Upper lobe of right lung (tissue), 1 donor: ENCODE measurements around the gene CD101. TPM values are rescaled to one million over a fixed set of nuclear protein-coding genes. Genes with fewer than 3 reads are reported as not detected.

Experiments used
- ATAC-seq: fragments of 200-7000 bp; cut with Tn5 transposase; one replicate; pipeline ENCODE4 v1.9.1; 2020; ENCODE audit warnings: mild to moderate bottlenecking, moderate library complexity
- DNase-seq: peaks from one replicate; pipeline ENCODE4 v3.0.0-alpha.2; 2020
- H3K27ac ChIP-seq: fragments of 200-600 bp; one replicate; pipeline ENCODE4 v1.8.0; 2022
- H3K27me3 ChIP-seq: fragments of 200-600 bp; one replicate; pipeline ENCODE4 v1.8.0; 2022; ENCODE audit warnings: mild to moderate bottlenecking
- H3K36me3 ChIP-seq: fragments of 200-600 bp; one replicate; pipeline ENCODE4 v1.8.0; 2022
- H3K4me1 ChIP-seq: fragments of 200-600 bp; one replicate; pipeline ENCODE4 v1.8.0; 2022
- H3K4me3 ChIP-seq: fragments of 200-600 bp; one replicate; pipeline ENCODE4 v1.8.0; 2022; ENCODE audit warnings: mild to moderate bottlenecking
- H3K9me3 ChIP-seq: fragments of 200-600 bp; one replicate; pipeline ENCODE4 v1.8.0; 2022
- intact Hi-C: fragments of 100-400 bp; cut with DNase I; formaldehyde crosslinking; loops from one replicate; pipeline ENCODE4 v1.11.0; 2022
- total RNA-seq: library from RNA; stranded (reverse); fragmentation: NEBNext Ultra II Directional; extraction: Animal tissue kit (Norgen Biotek cat#: 25700); gene quantifications from one replicate; pipeline ENCODE4 v1.2.1, GENCODE V29; 2021
- TF ChIP-seq, protein P1 (sequence below): fragments of 200-600 bp; IDR thresholded peaks from one replicate; pipeline ENCODE4 v1.8.0; 2022; ENCODE audit warnings: antibody characterized with exemption
- donor health status: DM: no; HTN: yes; CAD: no; lungs with severe emphysema.

Gene CD101
- total RNA-seq, 1 donor from 2014 or later = 37.4 TPM

DNA sequence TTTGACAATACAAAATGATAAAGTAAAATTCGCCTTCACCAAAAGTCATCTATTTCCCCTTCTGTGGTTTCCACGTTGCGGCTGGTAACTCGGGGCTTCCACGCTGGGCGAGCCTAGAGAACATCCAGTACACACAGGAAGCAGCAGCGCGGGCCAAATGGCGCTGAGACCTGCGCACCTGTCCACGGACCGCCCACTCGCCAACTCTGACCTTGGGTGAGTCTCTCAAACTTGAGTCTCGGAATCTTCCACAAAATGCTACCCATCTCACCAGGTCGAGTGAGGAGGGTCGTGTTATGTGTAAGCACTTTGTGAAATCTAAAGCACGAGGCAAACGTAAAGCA is 57.7 kb downstream of the CD101 start:
- H3K4me1 ChIP-seq = peaks cover 4% of the 10 kb centered on the region
- DNase-seq = peak; percentile 75
- no peaks in the 10 kb centered on the region for H3K27me3 ChIP-seq
- H3K27ac ChIP-seq = peak overlapping the region; percentile 75
- no peaks in the 10 kb centered on the region for H3K9me3 ChIP-seq
- intact Hi-C loops = loop anchor here (10.0 kb wide), 1 partner anchor 335 kb away; no protein-coding TSS in a partner anchor
- peak; percentile 16 for ATAC-seq
- TF ChIP-seq, protein P1, sequence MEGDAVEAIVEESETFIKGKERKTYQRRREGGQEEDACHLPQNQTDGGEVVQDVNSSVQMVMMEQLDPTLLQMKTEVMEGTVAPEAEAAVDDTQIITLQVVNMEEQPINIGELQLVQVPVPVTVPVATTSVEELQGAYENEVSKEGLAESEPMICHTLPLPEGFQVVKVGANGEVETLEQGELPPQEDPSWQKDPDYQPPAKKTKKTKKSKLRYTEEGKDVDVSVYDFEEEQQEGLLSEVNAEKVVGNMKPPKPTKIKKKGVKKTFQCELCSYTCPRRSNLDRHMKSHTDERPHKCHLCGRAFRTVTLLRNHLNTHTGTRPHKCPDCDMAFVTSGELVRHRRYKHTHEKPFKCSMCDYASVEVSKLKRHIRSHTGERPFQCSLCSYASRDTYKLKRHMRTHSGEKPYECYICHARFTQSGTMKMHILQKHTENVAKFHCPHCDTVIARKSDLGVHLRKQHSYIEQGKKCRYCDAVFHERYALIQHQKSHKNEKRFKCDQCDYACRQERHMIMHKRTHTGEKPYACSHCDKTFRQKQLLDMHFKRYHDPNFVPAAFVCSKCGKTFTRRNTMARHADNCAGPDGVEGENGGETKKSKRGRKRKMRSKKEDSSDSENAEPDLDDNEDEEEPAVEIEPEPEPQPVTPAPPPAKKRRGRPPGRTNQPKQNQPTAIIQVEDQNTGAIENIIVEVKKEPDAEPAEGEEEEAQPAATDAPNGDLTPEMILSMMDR = no peak
- H3K4me3 ChIP-seq = peak overlapping the region; percentile 84
- no peaks in the 10 kb centered on the region for H3K36me3 ChIP-seq

DNA sequence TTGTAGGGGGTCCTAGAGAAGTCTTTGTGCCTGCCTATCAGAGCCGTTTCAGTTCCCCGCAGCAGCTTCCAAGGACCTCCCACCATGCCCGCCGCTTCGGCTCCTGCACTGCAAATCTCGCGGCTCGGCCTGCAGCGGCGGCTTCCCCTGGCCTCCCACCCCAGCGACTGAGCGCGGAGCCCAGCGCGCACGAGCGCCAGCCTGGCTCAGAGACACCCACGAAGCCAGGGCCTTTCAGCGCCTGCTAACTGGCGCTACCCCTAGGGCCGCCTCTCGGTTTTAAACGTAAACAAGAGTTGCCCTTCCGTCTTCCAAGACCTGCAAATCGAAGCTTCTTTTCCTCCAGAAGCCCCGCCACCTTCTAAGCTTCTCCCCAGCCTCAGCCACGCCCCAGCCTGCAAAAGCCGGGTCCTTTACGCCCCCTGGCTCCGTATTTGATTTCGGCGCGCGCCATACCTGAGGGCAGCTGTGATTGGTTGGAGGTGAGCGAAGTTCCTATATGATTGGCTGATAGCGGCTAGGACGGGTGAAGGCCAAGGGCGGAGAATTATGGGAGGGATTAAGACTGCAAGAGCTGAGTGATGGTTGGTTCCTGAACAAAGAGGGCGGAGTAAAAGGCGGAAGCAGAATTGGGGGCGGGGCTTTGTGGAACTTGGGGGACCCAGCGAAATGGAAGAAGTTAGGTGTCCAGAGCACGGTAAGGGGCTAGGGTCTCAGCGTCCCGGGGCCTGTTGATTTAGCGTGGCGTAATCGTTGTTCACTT is 58.3 kb downstream of the CD101 start, which contains the start of gene TTF2:
Gene TTF2 (plus strand): TSS at position 649 of the 763 bp plus-strand sequence. CDS start 21 bp downstream, at position 670.
- TF ChIP-seq, protein P1 = peak; percentile 19
- H3K27me3 ChIP-seq = no peaks in the 10 kb centered on the region
- intact Hi-C loops = loop anchor here (10.0 kb wide), 1 partner anchor 335 kb away; no protein-coding TSS in a partner anchor
- H3K4me3 ChIP-seq = peak within 1 kb of the TSS; percentile 84
- H3K36me3 ChIP-seq = no peaks in the 10 kb centered on the region
- H3K4me1 ChIP-seq = peaks cover 4% of the 10 kb centered on the region
- H3K9me3 ChIP-seq = no peaks in the 10 kb centered on the region
- peak within 1 kb of the TSS; percentile 75 for H3K27ac ChIP-seq
- ATAC-seq (peak; percentile 99), DNase-seq (peak; percentile 93)

DNA sequence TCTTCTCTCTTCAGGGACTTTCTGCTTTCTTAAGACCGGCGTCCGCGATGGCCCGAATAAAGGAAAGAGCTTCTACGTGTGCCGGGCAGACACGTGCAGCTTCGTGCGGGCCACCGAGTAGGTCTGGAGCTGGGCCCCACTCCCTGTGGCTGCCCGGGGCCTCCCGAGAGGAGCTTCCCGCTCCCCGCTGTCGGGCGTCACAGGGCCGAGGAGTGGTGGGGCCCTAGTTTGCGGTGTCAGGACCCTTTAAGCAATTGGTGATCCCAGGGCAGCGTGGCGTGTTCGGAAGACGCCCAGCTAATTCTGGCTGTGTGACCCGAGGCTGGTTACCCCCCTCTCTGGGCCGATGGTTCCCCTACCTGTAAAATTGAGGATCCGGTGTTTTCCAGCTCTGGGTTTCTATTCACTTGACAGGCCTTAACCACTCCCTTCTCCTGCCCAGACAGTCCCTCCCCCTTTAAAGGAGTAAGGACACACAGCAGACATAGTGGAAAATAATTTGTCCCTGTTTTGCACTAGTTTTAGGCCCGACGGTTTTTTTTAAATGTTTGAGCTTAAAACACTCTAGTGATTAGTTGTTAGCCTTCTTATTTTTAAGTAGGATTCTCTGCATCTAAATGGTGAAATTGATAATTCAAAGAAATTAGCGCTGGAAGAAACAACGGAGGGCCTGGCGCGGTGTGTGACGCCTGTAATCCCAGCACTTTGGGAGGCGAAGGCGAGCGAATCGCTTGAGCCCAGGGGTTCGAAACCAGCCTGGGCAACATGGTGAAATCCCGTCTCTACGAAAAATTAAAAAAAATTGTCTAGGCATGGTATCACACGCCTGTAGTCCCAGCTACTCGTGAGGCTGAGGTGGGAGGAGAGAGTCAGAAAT is 59.1 kb downstream of the CD101 start:
- H3K4me1 ChIP-seq = peaks cover 4% of the 10 kb centered on the region
- peak; percentile 58 for ATAC-seq

DNA sequence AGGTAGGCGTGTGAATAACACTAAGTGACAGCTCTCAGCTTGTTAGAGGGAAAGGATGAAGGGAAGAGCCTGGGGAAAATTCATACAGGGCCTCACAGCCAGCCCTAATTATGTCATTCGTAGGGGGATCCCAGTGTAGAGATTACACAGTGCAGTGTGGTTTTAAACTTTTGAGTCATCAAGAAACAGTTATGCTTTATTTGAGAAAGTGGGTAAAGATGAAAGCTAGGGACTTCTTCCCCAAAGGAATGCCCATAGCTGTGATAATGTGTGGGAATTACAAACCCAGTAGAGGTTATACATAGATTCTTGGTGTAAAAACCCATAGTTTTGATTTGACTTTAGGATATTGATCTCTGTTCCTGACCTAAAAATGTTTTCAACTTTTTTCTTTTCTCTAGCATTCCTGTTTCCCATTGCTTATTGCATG is 60.4 kb downstream of the CD101 start:
- H3K36me3 ChIP-seq = no peaks in the 10 kb centered on the region
- no peaks in the 10 kb centered on the region for H3K9me3 ChIP-seq
- intact Hi-C loops = no loop called here
- TF ChIP-seq, protein P1 = no peak
- ATAC-seq (no peak), DNase-seq (no peak)
- H3K4me1 ChIP-seq = peaks cover 4% of the 10 kb centered on the region
- H3K27ac ChIP-seq = no peak overlapping the region
- H3K4me3 ChIP-seq = no peak overlapping the region
- no peaks in the 10 kb centered on the region for H3K27me3 ChIP-seq

More for the DNA sequence above, 59.1 kb downstream of the CD101 start:
- peak overlapping the region; percentile 84 for H3K4me3 ChIP-seq
- TF ChIP-seq, protein P1 = no peak
- H3K27ac ChIP-seq = peak overlapping the region; percentile 75
- H3K27me3 ChIP-seq = no peaks in the 10 kb centered on the region
- no peaks in the 10 kb centered on the region for H3K9me3 ChIP-seq
- intact Hi-C loops = no loop called here
- no peak for DNase-seq
- no peaks in the 10 kb centered on the region for H3K36me3 ChIP-seq

DNA sequence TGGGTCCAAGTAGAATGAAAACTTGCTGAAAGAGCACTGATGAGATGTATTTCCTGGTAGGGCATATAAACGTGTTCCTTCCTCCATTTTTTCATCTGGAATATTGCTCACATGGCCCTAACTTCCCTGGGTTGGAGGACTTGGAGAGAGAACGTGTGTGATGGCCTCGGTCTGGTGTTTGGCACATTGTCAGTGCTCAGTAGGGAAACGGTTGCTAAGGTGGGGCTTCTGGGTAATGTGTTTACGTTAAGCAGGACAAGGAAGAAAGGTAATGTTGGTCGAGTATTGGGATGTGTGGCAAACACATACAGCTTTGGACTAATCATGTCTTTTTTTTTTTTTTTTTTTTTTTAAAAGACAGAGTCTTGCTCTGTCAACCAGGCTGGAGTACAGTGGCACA is 64.8 kb downstream of the CD101 start:
- intact Hi-C loops = no loop called here
- H3K27me3 ChIP-seq = no peaks in the 10 kb centered on the region
- TF ChIP-seq, protein P1 = no peak
- no peak for DNase-seq
- H3K4me1 ChIP-seq = no peaks in the 10 kb centered on the region
- no peaks in the 10 kb centered on the region for H3K36me3 ChIP-seq
- H3K4me3 ChIP-seq = no peak overlapping the region
- no peak overlapping the region for H3K27ac ChIP-seq
- no peaks in the 10 kb centered on the region for H3K9me3 ChIP-seq
- ATAC-seq = no peak
